Measurements from ENCODE around the gene BCAS4.
"Not testable (repeated sequence)": the region's sequence is repeated elsewhere in the genome, so short reads cannot be mapped to it uniquely, and the experiment has no call there.

Gene BCAS4

DNA sequence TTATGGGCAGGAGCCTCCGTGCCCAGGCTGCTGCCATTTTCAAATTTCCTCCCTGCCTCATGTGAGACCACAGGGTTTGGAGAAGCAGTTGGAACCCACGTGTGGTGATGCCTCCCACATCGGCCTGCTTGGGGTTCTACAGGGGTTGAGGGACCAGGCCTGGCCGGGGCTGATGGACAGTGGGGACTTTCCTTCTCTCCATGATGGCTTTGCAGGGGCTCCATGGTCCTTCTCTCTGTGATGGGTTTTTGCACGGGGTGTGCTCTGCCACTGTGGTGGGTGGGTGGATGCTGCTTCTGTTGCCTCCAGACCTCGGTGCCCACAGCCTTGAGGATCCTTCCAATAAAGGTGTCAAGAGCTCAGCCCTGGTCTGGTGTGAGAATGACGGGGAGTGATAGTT lies 82.0 kb downstream of the BCAS4 start:
- DNase-seq, result no peak

GRCh38 chr20:50877232-50877743 lies 82.4 kb downstream of the BCAS4 start:
- no peak for DNase-seq

DNA sequence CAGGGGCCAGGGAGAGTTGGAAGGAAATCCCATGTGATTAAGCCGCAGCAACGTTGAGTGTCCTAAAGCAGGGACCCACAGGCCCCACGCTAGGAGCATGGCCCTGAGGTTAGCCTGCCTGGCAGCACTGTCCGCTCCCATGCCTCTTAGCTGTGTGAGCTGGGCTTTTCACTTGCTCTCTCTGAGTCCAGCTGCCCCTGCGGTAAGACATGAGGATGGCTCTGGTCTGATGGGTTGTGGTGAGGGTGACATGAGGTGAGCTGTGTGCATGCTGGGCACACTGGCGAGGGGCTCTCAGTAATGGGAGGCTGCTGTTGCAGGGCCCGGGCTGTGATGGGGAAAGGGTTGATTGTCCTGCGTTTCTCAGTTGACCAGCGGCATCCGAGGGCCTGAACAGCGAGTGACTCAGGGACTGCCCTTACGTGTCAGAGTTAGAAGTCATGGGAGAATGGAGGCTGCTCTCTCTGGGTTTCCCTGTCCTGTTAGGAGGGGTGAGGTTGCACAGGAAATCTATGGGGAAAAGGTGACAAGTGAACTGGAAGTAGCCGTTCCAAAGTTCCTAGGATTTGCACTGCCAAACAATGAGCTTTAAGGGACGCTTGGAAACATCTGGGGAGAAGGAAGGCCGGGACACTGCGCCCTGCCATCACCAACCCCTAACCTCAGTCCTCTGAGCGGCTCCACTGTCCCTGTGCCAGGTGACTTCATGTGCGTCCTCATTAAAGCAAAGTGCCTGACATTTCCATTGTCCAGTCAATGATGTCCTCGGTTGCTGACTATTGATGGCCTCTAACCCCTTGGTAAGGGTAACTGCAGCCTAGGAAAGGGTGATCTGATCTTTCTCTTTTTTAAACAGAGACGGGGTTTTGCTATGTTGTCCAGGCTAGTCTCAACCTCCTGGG lies 85.0 kb downstream of the BCAS4 start:
- no peak for DNase-seq

DNA sequence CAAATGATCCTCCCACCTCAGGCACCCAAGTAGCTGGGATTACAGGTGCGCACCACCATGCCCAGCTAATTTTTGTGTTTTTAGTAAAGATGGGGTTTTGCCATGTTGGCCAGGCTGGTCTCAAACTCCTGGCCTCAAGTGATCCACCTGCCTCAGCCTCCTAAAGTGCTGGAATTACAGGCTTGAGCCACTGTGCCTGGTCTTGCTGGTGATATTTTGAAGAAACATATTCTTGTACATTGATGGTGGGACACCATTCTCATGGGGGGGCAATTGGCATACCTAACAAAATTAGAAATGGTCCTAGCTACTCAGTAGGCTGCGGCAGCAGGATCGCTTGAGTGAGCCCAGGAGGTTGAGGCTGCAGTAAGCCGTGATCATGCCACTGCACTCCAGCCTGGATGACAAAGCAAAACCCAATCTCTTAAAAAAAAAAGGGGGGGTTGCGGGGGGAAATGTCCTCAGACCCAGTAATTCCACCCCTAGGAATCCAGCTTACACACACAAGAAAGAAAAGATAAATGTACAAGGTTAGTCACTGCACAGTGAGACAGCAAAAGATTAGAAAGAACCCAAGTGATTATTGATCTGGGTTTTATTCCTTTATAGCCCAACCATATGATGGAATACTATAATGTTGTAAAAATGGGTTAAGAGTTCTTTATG lies 87.0 kb downstream of the BCAS4 start:
- DNase-seq, result not testable (repeated sequence)

DNA sequence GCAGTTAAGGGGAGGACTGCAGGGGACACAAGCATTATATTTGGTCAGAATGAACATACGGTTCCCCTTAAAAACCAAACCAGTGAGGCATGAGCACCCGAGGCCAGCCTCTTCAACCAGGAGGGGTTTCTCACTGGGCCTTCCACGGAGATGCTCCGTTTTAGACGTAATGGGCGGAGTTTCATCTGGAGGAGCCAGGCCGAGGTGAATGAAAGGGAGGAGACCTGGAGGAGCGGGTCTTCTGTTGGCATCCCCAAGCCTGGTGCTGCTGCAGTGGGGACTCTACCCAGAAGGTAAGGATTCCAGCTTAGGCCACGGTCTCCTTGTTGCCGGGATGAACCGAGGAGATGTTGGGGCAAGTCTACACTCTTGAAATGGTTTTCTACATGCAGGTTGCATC lies 89.0 kb downstream of the BCAS4 start:
- no peak for DNase-seq

DNA sequence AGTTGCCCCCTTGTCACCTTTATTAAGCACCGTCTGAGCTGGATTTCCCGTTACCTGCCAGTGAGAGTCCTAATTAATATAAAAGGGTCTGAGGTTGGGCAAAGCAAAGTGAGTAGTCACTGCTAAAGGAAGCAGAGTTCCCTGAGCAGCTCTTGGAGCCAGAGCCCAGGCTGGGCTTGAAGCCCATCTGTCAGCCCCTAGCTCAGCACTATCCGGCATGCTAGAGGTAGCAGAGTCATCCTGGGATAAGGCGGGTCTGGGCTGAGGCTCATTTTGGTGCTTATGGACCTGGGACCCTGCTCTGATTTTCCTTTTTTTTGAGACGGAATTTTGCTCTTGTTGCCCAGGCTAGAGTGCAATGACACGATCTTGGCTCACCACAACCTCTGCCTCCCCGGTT lies 90.2 kb downstream of the BCAS4 start:
- DNase-seq, result no peak

- DNase-seq, result no peak
Measured at GRCh38 chr20:50885781-50886180, 90.9 kb downstream of the BCAS4 start.

DNA sequence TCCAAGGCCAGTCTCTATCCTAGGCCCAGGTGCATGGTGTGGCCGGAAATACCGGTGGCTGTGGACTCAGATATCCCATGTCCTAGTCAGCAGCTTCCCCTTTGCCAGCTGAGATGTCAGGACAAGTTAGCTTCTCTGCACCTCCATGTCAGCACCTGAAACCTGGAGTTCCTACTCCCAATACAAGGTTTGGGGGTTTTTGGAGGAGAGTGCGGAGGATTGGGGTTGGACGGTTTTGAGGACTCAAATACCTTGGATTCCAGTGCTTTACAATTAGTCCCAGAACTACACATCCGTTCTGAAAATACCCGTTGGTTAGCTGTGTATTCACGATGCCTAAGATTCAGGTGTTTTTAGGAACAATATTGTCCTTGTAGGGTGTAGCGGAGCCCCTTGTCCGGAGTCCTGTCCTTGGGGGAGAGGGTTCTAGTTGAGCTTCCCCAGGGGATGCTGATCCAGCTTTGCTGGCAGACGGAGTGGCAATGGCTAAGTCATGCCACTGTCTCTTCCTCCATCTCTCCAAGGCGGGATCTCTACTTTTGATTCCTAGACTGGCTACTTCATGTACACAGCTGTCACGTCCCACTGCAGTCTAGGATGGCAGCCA lies 91.4 kb downstream of the BCAS4 start:
- no peak for DNase-seq

- no peak for DNase-seq
Measured at GRCh38 chr20:50887576-50887975, 92.7 kb downstream of the BCAS4 start.

GRCh38 chr20:50891138-50891537 lies 96.3 kb downstream of the BCAS4 start:
- no peak for DNase-seq

- no peak for DNase-seq
Measured at GRCh38 chr20:50892394-50892793, 97.5 kb downstream of the BCAS4 start.

- DNase-seq, result no peak
Measured at GRCh38 chr20:50893620-50894019, 98.8 kb downstream of the BCAS4 start.

DNA sequence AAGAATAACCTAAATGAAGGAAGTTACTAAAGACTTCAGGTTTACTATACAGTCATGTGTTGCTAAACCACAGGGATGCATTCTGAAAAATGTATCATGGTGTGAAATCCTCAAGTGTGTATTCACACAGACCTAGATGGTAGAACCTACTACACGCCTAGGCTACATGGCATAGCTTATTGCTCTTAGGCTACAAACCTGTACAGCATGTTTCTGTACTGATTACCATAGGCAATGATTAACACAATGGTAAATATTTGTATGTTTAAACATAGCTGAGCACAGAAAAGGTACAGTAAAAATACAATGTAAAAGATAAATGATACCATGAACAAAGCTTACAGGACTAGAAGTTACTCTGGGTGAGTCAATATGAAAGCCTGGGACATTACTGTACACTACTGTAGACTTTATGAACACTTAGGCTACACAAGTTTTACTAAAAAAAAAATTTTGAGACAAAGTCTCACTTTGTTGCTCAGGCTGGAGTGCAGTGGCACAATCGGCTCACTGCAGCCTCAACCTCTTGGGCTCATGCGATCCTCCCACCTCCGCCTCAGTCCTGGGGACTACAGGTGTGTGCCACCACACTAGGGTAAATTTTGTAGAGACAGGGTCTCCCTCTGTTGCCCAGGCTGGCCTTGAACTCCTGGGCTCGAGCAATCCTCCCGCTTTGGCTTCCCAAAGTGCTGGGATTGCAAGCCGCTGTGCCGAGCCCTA lies 100.4 kb downstream of the BCAS4 start:
- no peak for DNase-seq

DNA sequence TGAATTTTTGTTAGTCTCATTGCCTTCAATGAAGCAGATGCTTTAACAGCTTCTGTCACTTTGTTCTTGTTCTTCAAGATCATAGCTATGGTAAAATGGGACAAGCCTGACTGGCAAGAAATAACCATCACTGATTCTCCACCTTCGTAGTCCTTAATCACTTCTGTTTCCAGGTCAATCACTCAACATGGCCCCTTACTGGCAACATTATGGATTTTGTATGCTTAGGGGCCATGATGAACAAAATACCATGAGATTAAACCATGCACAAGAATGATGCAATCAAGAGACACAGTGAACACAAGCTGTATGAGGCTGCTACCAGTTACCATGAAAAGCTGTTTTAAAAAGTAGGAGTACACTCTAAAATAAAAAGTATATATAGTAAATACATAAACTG lies 103.6 kb downstream of the BCAS4 start:
- DNase-seq, result no peak

DNA sequence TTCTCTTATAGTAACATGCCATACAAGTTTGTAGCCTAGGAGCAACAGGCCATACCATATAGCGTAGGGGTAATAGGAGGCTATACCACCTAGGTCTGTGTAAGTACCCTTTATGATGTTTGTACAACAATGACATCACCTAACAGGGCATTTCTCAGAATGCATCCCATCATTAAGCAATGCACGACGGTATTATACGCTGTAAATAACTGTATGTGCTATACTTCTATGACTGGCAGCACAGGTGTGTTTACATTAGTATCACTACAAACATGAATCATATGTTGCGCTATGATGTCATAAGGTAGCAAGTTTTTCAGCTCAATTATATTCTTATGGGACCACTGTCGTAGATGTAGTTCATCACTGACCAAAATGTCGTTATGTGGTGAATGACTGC lies 105.4 kb downstream of the BCAS4 start:
- no peak for DNase-seq

- DNase-seq, result no peak
Measured at GRCh38 chr20:50901301-50901700, 106.4 kb downstream of the BCAS4 start.

DNA sequence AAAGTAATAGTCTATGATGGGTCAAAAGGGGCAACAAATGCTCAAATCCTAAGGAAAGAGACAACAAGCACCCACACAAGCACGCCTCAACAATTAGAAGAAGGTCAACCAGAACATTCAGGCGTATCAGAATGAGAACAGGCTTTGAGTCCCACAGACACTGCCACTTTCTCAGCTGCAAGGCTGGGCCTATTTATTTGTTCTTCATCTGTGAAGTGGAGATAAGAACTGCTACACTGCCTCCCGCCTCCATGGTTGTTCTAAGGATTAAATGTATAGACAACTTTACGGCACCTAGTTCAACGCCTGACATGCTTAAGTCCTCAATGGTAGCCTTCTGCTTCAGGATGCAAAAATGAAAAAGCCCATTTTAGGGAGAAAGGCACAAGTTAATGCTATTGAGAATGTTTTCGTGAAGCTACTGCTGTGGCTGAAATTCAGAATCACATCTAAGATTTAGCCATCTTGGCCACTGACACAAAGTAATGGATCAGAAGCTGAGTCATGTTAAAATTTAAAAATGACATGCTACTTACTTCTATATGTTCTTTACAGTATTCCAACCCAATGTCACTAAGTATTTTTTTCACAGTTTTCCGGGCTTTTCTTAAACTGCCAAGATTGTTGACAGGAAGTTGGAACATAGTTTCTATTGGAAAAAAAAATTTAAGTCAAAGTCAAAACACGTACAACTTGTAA lies 108.6 kb downstream of the BCAS4 start:
- no peak for DNase-seq

DNA sequence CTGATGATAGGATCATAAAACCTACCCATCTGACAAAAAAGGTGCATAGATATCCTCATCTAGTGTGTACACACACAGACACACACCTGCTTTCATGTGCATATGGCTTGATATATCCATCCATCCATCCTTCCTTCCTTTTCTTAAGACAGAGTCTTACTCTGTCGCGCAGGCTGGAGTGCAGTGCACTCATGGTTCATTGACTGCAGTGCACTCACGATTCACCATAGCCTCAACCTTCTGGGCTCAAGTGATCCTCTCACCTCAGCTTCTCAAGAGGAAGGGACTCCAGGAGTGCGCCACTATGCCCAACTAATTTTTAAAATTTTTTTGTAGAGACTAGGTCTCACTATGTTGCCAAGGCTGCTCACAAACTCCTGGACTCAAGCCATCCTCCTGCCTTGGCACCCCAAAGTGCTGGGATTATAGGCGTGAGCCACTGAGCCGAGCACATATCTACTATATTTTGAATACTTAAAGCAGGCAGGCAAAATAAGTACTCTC lies 109.3 kb downstream of the BCAS4 start:
- no peak for DNase-seq

- DNase-seq, result no peak
Measured at GRCh38 chr20:50909413-50909812, 114.6 kb downstream of the BCAS4 start.

DNA sequence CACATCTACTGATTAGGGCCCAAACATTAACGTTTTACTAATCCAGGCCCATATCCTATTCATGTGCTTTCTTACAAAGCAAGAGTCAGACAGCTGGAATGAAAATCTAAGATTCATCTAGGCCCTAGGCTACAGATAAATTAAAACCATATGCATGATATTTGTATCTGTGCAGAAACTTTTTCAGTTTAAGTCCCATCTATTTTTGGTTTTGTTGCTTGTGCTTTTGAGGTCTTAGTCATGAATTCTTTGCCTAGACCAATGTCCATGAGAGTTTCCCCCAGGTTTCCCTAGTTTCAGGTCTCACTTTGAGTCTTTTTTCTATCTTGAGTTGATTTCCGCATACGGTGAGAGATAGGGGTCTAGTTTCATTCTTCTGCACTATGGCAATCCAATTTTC lies 116.2 kb downstream of the BCAS4 start:
- DNase-seq, result no peak

- no peak for DNase-seq
Measured at GRCh38 chr20:50911716-50912115, 116.9 kb downstream of the BCAS4 start.

GRCh38 chr20:50913690-50914375 lies 119.0 kb downstream of the BCAS4 start:
- DNase-seq, result no peak

Measured in cerebellar nuclear complex (tissue), 1 donor.